ENCODE data around the gene SMIM35.

SMIM35 gene

GRCh38 chr11:118002541-118003423 is 84.0 kb downstream of the SMIM35 start:
- H3K9ac ChIP-seq (ENCODE audit: low read depth, low read length), result no peak overlapping the region
- no peaks in the 10 kb centered on the region for H3K27me3 ChIP-seq (ENCODE audit: control insufficient read depth, insufficient read depth, low read length)
- no peaks in the 10 kb centered on the region for H3K9me3 ChIP-seq (replicated peaks; ENCODE audit: low read length)
- H3K4me3 ChIP-seq (ENCODE audit: low read length), result no peak overlapping the region
- H3K4me2 ChIP-seq (ENCODE audit: low read length), result no peak overlapping the region
- no peaks in the 10 kb centered on the region for H3K36me3 ChIP-seq (ENCODE audit: insufficient read depth, low read length)
- no peaks in the 10 kb centered on the region for H3K4me1 ChIP-seq (ENCODE audit: control insufficient read depth, insufficient read depth, low read length)

DNA sequence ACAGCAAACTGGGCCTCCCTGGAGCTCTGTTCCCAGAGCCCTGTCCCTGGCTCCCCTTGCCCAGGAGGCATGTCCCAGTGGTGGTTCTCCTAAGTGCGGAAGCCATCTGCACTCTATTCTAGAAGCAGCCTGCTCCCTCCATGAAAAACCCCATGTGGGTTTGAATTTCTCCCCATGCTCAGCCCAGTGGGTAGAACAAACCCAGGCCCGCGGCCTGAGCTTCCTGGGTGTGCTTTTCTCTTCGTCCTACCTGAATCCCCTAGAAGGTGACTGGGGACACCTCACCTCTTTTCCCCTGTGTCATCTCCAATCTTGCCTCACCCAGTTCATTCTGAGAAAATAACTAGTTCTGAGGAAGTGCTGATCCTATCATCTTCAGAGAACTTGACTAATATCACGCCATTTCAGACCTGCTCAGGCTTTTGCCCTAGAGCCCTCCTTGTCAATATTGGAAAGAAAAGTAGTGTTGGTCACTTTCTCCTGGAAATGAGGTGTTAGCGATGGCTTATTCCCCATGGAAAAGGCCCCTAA is 84.7 kb downstream of the SMIM35 start:
- H3K27me3 ChIP-seq (ENCODE audit: control insufficient read depth, insufficient read depth, low read length), result no peaks in the 10 kb centered on the region
- no peak overlapping the region for H3K9ac ChIP-seq (ENCODE audit: low read depth, low read length)
- H3K9me3 ChIP-seq (replicated peaks; ENCODE audit: low read length), result no peaks in the 10 kb centered on the region
- no peaks in the 10 kb centered on the region for H3K4me1 ChIP-seq (ENCODE audit: control insufficient read depth, insufficient read depth, low read length)
- H3K4me3 ChIP-seq (ENCODE audit: low read length), result no peak overlapping the region
- no peak overlapping the region for H3K4me2 ChIP-seq (ENCODE audit: low read length)
- no peaks in the 10 kb centered on the region for H3K36me3 ChIP-seq (ENCODE audit: insufficient read depth, low read length)

DNA sequence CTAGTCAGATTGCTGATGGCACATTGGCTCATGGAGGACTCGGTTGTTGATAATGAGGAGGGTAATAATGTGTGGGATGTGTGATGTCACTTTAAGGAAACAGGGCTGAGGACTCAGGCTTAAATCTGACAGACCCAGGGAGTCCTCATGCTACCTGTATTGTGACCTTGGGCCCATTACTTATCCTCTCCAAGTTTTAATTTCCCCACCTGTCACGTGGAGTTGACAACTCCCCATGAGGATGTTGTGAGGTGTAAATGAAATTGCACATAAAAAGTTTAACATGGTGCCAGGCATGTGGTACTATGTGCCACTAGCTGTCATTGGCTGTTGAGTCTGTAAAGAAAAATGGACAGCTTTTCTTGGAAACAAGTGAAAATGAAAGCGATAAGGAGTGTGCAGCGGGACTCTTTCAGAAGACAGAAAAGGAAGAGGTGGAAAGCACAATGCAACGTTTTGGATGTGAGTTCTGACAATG is 85.2 kb downstream of the SMIM35 start:
- Histone ChIP-seq H3K27me3 (ENCODE audit: control insufficient read depth, insufficient read depth, low read length) (no peaks in the 10 kb centered on the region), H3K4me3 (ENCODE audit: low read length) (no peak overlapping the region), H3K36me3 (ENCODE audit: insufficient read depth, low read length) (no peaks in the 10 kb centered on the region), H3K4me2 (ENCODE audit: low read length) (no peak overlapping the region), H3K4me1 (ENCODE audit: control insufficient read depth, insufficient read depth, low read length) (no peaks in the 10 kb centered on the region), H3K9me3 (replicated peaks; ENCODE audit: low read length) (no peaks in the 10 kb centered on the region), H3K9ac (ENCODE audit: low read depth, low read length) (no peak overlapping the region)

GRCh38 chr11:118000850-118001228 is 85.9 kb downstream of the SMIM35 start:
- Histone ChIP-seq H3K9ac (ENCODE audit: low read depth, low read length) (no peak overlapping the region), H3K4me2 (ENCODE audit: low read length) (no peak overlapping the region), H3K4me1 (ENCODE audit: control insufficient read depth, insufficient read depth, low read length) (no peaks in the 10 kb centered on the region), H3K4me3 (ENCODE audit: low read length) (no peak overlapping the region), H3K36me3 (ENCODE audit: insufficient read depth, low read length) (no peaks in the 10 kb centered on the region), H3K9me3 (replicated peaks; ENCODE audit: low read length) (no peaks in the 10 kb centered on the region), H3K27me3 (ENCODE audit: control insufficient read depth, insufficient read depth, low read length) (no peaks in the 10 kb centered on the region)

DNA sequence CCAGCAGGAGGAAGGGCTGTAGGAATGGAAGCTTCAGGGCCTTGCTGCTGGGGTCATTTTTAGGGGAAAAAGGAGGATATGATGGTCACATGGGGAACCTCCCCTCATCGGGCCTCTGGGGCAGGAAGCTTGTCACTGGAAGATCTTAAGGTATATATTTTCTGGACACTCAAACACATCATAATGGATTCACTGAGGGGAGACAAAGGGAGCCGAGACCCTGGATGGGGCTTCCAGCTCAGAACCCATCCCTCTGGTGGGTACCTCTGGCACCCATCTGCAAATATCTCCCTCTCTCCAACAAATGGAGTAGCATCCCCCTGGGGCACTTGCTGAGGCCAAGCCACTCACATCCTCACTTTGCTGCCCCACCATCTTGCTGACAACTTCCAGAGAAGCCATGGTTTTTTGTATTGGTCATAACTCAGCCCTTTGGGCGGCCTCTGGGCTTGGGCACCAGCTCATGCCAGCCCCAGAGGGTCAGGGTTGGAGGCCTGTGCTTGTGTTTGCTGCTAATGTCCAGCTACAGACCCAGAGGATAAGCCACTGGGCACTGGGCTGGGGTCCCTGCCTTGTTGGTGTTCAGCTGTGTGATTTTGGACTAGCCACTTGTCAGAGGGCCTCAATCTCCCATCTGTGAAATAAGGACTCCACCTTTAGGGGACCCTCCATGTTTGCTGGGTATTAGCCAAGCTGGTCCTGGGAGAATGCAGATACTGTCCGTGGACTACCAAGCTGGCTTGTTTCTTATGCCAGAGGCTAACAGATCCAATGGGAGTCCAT is 86.5 kb downstream of the SMIM35 start:
- H3K27me3 ChIP-seq (ENCODE audit: control insufficient read depth, insufficient read depth, low read length), result no peaks in the 10 kb centered on the region
- no peak overlapping the region for H3K4me3 ChIP-seq (ENCODE audit: low read length)
- no peak overlapping the region for H3K4me2 ChIP-seq (ENCODE audit: low read length)
- H3K9me3 ChIP-seq (replicated peaks; ENCODE audit: low read length), result no peaks in the 10 kb centered on the region
- H3K9ac ChIP-seq (ENCODE audit: low read depth, low read length), result no peak overlapping the region
- no peaks in the 10 kb centered on the region for H3K36me3 ChIP-seq (ENCODE audit: insufficient read depth, low read length)
- H3K4me1 ChIP-seq (ENCODE audit: control insufficient read depth, insufficient read depth, low read length), result no peaks in the 10 kb centered on the region

- Histone ChIP-seq H3K4me1 (ENCODE audit: control insufficient read depth, insufficient read depth, low read length) (no peaks in the 10 kb centered on the region), H3K4me2 (ENCODE audit: low read length) (no peak overlapping the region), H3K9me3 (replicated peaks; ENCODE audit: low read length) (no peaks in the 10 kb centered on the region), H3K9ac (ENCODE audit: low read depth, low read length) (no peak overlapping the region), H3K36me3 (ENCODE audit: insufficient read depth, low read length) (no peaks in the 10 kb centered on the region), H3K27me3 (ENCODE audit: control insufficient read depth, insufficient read depth, low read length) (no peaks in the 10 kb centered on the region), H3K4me3 (ENCODE audit: low read length) (no peak overlapping the region)
These were observed 87.3 kb downstream of the SMIM35 start for GRCh38 chr11:117999354-117999993.

DNA sequence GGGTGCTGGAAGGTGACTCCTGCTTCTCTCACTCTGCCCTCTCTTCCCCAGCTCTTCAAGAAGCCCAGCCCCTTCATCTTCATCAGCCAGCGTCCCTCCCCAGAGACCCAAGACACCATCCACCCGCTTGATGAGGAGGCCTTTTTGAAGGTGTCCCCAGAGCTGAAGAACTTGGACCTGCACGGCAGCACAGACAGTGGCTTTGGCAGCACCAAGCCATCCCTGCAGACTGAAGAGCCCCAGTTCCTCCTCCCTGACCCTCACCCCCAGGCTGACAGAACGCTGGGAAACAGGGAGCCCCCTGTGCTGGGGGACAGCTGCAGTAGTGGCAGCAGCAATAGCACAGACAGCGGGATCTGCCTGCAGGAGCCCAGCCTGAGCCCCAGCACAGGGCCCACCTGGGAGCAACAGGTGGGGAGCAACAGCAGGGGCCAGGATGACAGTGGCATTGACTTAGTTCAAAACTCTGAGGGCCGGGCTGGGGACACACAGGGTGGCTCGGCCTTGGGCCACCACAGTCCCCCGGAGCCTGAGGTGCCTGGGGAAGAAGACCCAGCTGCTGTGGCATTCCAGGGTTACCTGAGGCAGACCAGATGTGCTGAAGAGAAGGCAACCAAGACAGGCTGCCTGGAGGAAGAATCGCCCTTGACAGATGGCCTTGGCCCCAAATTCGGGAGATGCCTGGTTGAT is 88.0 kb downstream of the SMIM35 start:
- Histone ChIP-seq H3K36me3 (ENCODE audit: insufficient read depth, low read length) (no peaks in the 10 kb centered on the region), H3K9ac (ENCODE audit: low read depth, low read length) (no peak overlapping the region), H3K4me3 (ENCODE audit: low read length) (no peak overlapping the region), H3K9me3 (replicated peaks; ENCODE audit: low read length) (no peaks in the 10 kb centered on the region), H3K4me1 (ENCODE audit: control insufficient read depth, insufficient read depth, low read length) (no peaks in the 10 kb centered on the region), H3K27me3 (ENCODE audit: control insufficient read depth, insufficient read depth, low read length) (no peaks in the 10 kb centered on the region), H3K4me2 (ENCODE audit: low read length) (no peak overlapping the region)

GRCh38 chr11:117997823-117998579 is 88.8 kb downstream of the SMIM35 start:
- Histone ChIP-seq H3K27me3 (ENCODE audit: control insufficient read depth, insufficient read depth, low read length) (no peaks in the 10 kb centered on the region), H3K4me2 (ENCODE audit: low read length) (no peak overlapping the region), H3K9ac (ENCODE audit: low read depth, low read length) (no peak overlapping the region), H3K4me3 (ENCODE audit: low read length) (no peak overlapping the region), H3K36me3 (ENCODE audit: insufficient read depth, low read length) (no peaks in the 10 kb centered on the region), H3K9me3 (replicated peaks; ENCODE audit: low read length) (no peaks in the 10 kb centered on the region), H3K4me1 (ENCODE audit: control insufficient read depth, insufficient read depth, low read length) (no peaks in the 10 kb centered on the region)

GRCh38 chr11:117997406-117997805 is 89.4 kb downstream of the SMIM35 start:
- H3K36me3 ChIP-seq (ENCODE audit: insufficient read depth, low read length), result no peaks in the 10 kb centered on the region

GRCh38 chr11:117996058-117996457 is 90.7 kb downstream of the SMIM35 start:
- Histone ChIP-seq H3K9me3 (replicated peaks; ENCODE audit: low read length) (no peaks in the 10 kb centered on the region), H3K4me2 (ENCODE audit: low read length) (no peak overlapping the region), H3K4me3 (ENCODE audit: low read length) (no peak overlapping the region), H3K27me3 (ENCODE audit: control insufficient read depth, insufficient read depth, low read length) (no peaks in the 10 kb centered on the region), H3K36me3 (ENCODE audit: insufficient read depth, low read length) (no peaks in the 10 kb centered on the region), H3K9ac (ENCODE audit: low read depth, low read length) (no peak overlapping the region), H3K4me1 (ENCODE audit: control insufficient read depth, insufficient read depth, low read length) (no peaks in the 10 kb centered on the region)

More at GRCh38 chr11:117997406-117997805, 89.4 kb downstream of the SMIM35 start:
- Histone ChIP-seq H3K9ac (ENCODE audit: low read depth, low read length) (no peak overlapping the region), H3K9me3 (replicated peaks; ENCODE audit: low read length) (no peaks in the 10 kb centered on the region), H3K4me2 (ENCODE audit: low read length) (no peak overlapping the region), H3K27me3 (ENCODE audit: control insufficient read depth, insufficient read depth, low read length) (no peaks in the 10 kb centered on the region), H3K4me3 (ENCODE audit: low read length) (no peak overlapping the region), H3K4me1 (ENCODE audit: control insufficient read depth, insufficient read depth, low read length) (no peaks in the 10 kb centered on the region)
